ENCODE results near the gene PLAC1. TPM values are rescaled to one million over a fixed set of nuclear protein-coding genes. Genes with fewer than 3 reads are reported as not detected.
A peak's percentile ranks its signal among the peaks of the same experiment; 100 is the strongest.

Gene PLAC1
- total RNA-seq, 2 experiments from 2014 or later = not detected

DNA sequence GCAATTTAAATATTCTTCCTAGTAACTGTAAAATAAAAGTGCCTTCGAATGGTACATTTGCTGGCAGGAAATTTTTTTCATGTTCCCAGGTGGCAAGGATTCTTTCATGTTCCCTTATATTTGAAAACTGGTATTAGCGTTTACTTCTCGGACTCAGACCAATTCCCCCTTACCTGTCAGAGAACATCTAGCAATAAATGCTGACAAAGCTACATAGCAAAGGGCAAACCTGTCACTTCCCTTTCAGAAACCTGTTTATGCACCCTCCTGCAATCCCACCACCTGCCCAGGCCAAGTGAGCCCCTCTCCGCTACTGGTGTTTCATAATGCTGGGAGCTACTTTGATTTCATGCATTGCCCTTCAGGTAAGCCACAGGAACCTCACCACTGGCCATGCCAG, 100.1 kb downstream of the PLAC1 start:
- Mint-ChIP-seq H3K4me3 (no peak overlapping the region), H3K27me3 (ENCODE audit: low read depth) (peaks cover 22% of the 10 kb centered on the region), H3K27ac (no peak overlapping the region), H3K9me3 (no peaks in the 10 kb centered on the region), H3K36me3 (ENCODE audit: low read depth) (no peaks in the 10 kb centered on the region), H3K4me1 (ENCODE audit: low read depth) (no peaks in the 10 kb centered on the region)
- DNase-seq = no peak
- intact Hi-C loops (cut with micrococcal nuclease) = no loop called here
- CTCF ChIA-PET = no interaction called here

DNA sequence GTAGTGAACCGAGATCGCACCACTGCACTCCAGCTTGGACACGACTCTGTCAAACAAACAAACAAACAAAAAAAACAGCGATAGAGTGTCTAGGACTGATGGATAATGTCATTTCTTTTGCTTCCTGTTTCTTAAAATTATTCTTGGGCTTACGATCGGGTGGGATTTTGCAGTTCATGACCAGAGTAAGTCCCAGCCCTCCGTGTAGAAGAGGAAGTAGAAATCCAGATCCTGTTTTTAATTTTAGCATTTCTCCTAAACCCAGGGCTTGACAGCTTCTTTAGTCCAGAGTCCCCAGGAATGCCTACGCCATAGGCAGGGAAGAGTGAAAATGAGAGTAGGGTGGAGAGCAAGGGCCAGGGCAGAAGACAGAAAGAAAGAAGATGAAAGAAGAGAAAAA, 104.0 kb downstream of the PLAC1 start:
- CTCF ChIA-PET = no interaction called here
- no peaks in the 10 kb centered on the region for H3K36me3 Mint-ChIP-seq (ENCODE audit: low read depth)
- peaks cover 7% of the 10 kb centered on the region for H3K4me1 Mint-ChIP-seq (ENCODE audit: low read depth)
- no peak overlapping the region for H3K27ac Mint-ChIP-seq
- intact Hi-C loops (cut with micrococcal nuclease) = no loop called here
- H3K4me3 Mint-ChIP-seq = no peak overlapping the region
- DNase-seq = no peak
- peaks cover 36% of the 10 kb centered on the region for H3K27me3 Mint-ChIP-seq (ENCODE audit: low read depth)
- no peaks in the 10 kb centered on the region for H3K9me3 Mint-ChIP-seq

DNA sequence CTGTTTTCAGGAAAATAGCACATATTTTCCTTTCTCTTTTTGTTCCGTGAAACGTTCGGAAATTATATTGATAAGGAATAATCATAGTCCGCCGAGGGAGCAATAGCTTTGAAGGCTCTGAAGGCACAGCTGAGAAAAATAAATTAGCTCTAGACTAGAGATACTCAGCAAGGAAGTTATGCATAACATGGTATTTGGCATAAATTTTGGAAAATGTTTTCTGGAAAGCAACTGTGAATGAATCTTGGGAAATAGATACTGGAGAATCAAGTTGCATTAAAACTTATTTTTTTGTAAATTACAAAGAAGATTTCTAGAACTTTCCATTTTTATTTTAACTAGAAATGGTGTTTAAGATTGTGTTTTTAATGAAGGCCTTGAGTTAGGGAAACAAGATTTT, 105.9 kb downstream of the PLAC1 start:
- DNase-seq = no peak
- H3K9me3 Mint-ChIP-seq = no peaks in the 10 kb centered on the region
- H3K27ac Mint-ChIP-seq = no peak overlapping the region
- no peaks in the 10 kb centered on the region for H3K36me3 Mint-ChIP-seq (ENCODE audit: low read depth)
- no peak overlapping the region for H3K4me3 Mint-ChIP-seq
- intact Hi-C loops (cut with micrococcal nuclease) = no loop called here
- CTCF ChIA-PET = no interaction called here
- H3K27me3 Mint-ChIP-seq (ENCODE audit: low read depth) = peaks cover 56% of the 10 kb centered on the region
- peaks cover 20% of the 10 kb centered on the region for H3K4me1 Mint-ChIP-seq (ENCODE audit: low read depth)

DNA sequence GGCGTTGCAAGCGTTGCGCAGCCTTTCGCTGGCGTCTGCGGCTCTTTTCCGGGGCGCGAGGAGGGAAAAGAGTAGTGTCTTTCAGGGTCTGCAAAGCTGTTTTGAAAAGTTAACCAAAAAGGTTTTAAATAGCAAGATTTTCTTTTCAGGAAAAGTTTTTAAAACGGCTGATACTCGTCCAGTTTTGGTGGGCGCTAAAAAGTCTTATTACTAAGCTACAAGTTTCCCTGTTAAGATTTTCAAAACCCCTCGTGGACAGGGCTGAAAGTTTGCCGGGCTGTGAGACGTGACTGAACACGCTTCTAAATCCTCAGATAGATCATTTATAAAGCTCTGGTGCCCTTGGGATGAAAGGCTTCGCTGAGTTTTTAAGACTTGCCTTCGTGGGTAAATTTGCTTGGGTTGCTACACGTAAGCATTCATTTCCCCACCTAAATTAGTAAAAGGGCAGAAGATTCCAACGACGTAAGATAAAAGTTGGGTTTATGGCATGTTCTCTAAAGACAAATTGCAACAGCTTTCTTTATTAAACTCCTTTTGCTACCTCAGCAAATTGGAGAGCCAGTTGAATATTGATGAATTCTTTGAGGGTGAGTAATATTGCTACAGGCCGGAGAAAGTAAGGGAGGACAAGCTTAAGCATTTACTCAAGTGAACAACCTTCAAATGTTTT, 106.8 kb downstream of the PLAC1 start:
- DNase-seq = no peak
- intact Hi-C loops (cut with micrococcal nuclease) = no loop called here
- H3K27ac Mint-ChIP-seq = no peak overlapping the region
- peaks cover 20% of the 10 kb centered on the region for H3K4me1 Mint-ChIP-seq (ENCODE audit: low read depth)
- H3K36me3 Mint-ChIP-seq (ENCODE audit: low read depth) = no peaks in the 10 kb centered on the region
- CTCF ChIA-PET = no interaction called here
- peaks cover 61% of the 10 kb centered on the region for H3K27me3 Mint-ChIP-seq (ENCODE audit: low read depth)
- H3K9me3 Mint-ChIP-seq = no peaks in the 10 kb centered on the region
- peak overlapping the region; percentile 29 for H3K4me3 Mint-ChIP-seq

DNA sequence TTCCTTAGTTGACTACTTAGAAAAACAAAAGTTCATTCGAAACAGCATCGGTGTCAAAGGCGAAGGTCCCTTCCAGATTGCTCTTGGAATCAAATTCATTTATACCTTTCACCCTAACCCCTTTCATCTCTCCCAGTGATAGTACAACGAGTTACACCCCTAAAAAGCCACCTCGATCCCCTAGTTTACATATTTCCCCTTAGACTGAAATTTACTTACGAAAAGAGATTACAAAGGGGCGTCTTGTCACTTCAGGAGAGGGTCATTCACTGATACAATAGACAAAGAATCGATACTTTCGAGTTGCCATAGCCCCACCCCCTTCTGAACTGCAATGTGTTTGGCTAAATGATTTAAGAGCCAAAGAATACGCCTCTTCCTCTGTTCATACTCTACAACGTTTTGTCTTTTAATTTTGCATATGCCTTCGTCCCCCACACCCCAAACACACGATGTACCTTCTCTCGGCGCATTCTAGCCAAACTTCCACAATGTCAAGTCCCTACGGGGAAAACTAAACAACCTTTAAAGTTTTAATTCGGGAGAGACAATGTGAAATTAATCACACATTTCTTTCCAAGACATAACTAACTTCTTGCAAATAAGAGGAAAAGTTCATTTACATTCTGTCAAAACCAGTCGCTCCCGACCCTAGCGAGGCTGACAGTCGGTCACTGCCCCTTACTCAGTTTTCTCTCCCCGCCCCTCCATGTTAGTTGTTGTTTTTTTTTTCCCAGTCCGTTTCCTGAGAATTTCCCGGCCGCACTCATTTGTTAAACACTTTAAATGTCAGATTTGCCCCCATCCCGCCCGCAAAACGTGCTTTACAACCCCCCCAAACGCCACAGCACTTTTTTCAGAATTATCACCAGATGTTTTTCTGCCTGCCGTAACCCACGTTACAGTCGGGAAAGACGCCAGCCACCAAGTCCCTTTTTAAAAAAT, 109.7 kb downstream of the PLAC1 start:
- CTCF ChIA-PET = no interaction called here
- intact Hi-C loops (cut with micrococcal nuclease) = no loop called here
- DNase-seq = peak; percentile 5
- Mint-ChIP-seq H3K36me3 (ENCODE audit: low read depth) (no peaks in the 10 kb centered on the region), H3K9me3 (no peaks in the 10 kb centered on the region), H3K4me1 (ENCODE audit: low read depth) (peaks cover 20% of the 10 kb centered on the region), H3K27ac (no peak overlapping the region), H3K4me3 (peak overlapping the region; percentile 82), H3K27me3 (ENCODE audit: low read depth) (peaks cover 59% of the 10 kb centered on the region)

DNA sequence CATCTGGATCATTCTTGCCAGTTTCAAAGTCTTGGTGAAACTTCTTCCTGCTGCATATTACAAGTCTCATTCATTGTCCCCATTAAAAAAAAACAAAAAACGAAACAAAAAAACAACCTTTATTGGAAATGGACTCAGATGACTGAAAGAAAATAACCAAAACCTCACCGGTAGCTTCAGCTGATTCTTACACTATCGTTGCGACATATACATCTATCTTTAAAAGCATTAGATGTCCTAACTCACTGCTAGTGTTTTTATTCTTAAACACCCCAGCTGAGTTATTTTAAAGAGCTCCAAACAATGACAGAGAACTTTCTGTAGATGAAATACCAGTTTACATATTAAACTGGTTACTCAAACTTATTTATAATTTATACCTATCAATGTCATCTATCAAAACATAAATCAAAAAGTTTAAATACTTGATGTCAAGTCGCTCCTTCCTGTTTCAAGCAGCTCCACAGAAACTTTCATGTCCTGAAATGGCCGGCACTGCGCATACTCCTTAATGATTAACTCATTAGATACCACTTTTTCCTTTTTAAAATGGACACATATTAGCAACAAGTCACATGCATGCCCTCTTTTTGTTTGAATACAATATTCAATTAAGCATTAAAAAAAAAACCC, 111.1 kb downstream of the PLAC1 start:
- peaks cover 21% of the 10 kb centered on the region for H3K4me1 Mint-ChIP-seq (ENCODE audit: low read depth)
- no peaks in the 10 kb centered on the region for H3K36me3 Mint-ChIP-seq (ENCODE audit: low read depth)
- peaks cover 60% of the 10 kb centered on the region for H3K27me3 Mint-ChIP-seq (ENCODE audit: low read depth)
- no peak overlapping the region for H3K4me3 Mint-ChIP-seq
- H3K9me3 Mint-ChIP-seq = no peaks in the 10 kb centered on the region
- no peak for DNase-seq
- intact Hi-C loops (cut with micrococcal nuclease) = no loop called here
- CTCF ChIA-PET = interaction anchor here (0.7 kb wide), 1 partner anchor 164 kb away, joined by 3 read pairs; no protein-coding TSS in a partner anchor
- no peak overlapping the region for H3K27ac Mint-ChIP-seq

DNA sequence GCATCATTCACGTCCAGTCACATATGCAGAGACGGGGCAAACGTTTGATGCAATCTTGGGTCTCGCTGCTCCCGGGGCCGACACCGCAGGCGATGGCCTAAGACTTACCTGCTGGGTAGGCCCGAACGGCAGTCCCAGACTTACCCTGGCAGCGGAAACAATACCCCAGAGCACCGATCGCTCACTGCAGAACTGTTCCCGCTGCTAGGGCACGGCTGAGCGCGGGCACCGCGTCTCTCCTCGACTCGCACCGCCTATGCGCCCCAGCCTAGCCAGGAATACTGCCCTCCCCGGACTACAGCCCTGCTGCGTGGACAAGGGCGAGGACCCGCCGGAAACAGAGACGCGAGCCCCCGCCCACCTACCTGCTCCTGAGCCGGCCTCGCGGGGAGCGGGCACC, 112.1 kb downstream of the PLAC1 start:
- Mint-ChIP-seq H3K4me3 (no peak overlapping the region), H3K27ac (no peak overlapping the region), H3K9me3 (no peaks in the 10 kb centered on the region), H3K27me3 (ENCODE audit: low read depth) (peaks cover 51% of the 10 kb centered on the region), H3K36me3 (ENCODE audit: low read depth) (no peaks in the 10 kb centered on the region), H3K4me1 (ENCODE audit: low read depth) (peaks cover 21% of the 10 kb centered on the region)
- DNase-seq = no peak
- intact Hi-C loops (cut with micrococcal nuclease) = no loop called here
- CTCF ChIA-PET = no interaction called here

DNA sequence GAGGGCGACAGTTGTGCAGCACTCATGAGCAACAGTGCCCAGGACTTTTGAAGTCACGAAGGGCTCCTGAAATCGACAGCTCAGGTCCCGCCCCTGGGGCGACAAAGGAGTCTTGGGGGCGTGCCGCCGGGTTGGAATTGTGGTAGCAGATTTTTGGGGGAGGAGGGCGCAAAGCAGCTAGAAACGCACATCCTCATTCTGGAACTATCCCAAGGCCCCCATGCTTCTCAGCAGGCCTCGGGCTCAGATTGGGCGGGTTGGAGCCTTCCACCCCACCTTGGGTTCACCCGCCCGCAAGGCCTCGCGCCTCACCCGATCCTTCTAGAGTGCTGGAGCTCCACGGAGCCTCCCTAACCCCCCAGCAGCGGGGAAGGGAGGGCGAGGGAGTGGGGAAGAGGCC, 112.8 kb downstream of the PLAC1 start:
- H3K9me3 Mint-ChIP-seq = no peaks in the 10 kb centered on the region
- no peak for DNase-seq
- H3K36me3 Mint-ChIP-seq (ENCODE audit: low read depth) = no peaks in the 10 kb centered on the region
- H3K27me3 Mint-ChIP-seq (ENCODE audit: low read depth) = peaks cover 46% of the 10 kb centered on the region
- no peak overlapping the region for H3K4me3 Mint-ChIP-seq
- CTCF ChIA-PET = no interaction called here
- intact Hi-C loops (cut with micrococcal nuclease) = no loop called here
- H3K27ac Mint-ChIP-seq = no peak overlapping the region
- H3K4me1 Mint-ChIP-seq (ENCODE audit: low read depth) = peaks cover 20% of the 10 kb centered on the region

DNA sequence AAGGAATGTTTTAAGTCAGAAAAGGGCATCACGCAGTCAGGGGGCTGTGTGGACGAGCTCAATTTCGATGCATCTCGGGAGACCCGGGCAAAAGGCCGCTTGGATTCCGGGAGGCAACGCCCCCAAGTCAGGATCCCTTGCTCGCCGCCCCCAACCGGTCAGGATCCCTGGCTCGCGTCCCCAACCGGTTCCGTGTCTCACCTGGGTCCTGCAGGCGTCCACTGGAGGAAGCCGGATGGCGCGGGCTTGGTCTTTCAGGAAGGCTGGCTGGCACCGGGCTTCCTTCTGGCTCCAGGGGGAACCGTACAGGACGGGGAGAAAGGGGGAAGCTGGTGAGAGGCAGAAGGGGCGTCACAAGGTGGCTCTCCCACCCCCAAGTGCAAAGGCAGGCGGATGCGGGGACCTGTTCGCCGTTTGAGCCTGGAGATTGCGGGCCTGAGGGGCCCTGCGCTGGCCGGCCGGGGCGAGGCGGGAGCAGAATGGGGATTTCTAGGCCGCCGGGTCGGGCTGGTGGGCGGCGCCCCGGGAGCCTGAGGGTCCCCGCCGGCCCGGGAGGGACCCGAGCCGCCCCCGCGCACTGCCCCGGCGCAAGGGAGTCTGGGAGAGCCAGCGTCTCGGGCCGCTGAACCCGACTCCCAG, 113.6 kb downstream of the PLAC1 start:
- Mint-ChIP-seq H3K27me3 (ENCODE audit: low read depth) (peaks cover 41% of the 10 kb centered on the region), H3K4me3 (no peak overlapping the region), H3K27ac (no peak overlapping the region), H3K4me1 (ENCODE audit: low read depth) (peaks cover 14% of the 10 kb centered on the region), H3K9me3 (no peaks in the 10 kb centered on the region), H3K36me3 (ENCODE audit: low read depth) (no peaks in the 10 kb centered on the region)
- CTCF ChIA-PET = no interaction called here
- intact Hi-C loops (cut with micrococcal nuclease) = no loop called here
- DNase-seq = no peak

DNA sequence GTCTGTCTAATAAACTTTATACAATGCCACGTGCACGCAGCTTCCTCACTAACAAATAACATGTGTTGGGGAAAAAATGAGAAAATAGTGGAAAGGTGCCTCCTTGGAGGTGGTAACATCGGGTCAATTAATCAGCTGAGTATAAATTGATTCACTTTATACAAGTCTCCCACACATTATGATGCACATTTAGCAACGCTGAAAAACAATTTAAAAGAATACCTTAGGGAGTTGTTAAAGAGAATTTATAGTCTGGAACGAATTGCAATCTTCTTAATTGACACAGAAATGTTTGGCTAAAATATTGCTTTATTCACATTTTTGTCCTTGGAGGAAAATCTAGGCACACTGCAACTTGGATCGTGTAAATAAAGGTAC, 114.1 kb downstream of the PLAC1 start:
- no peak for DNase-seq
- H3K27ac Mint-ChIP-seq = no peak overlapping the region
- peaks cover 39% of the 10 kb centered on the region for H3K27me3 Mint-ChIP-seq (ENCODE audit: low read depth)
- H3K36me3 Mint-ChIP-seq (ENCODE audit: low read depth) = no peaks in the 10 kb centered on the region
- intact Hi-C loops (cut with micrococcal nuclease) = no loop called here
- CTCF ChIA-PET = no interaction called here
- H3K4me1 Mint-ChIP-seq (ENCODE audit: low read depth) = peaks cover 13% of the 10 kb centered on the region
- no peaks in the 10 kb centered on the region for H3K9me3 Mint-ChIP-seq
- H3K4me3 Mint-ChIP-seq = no peak overlapping the region

DNA sequence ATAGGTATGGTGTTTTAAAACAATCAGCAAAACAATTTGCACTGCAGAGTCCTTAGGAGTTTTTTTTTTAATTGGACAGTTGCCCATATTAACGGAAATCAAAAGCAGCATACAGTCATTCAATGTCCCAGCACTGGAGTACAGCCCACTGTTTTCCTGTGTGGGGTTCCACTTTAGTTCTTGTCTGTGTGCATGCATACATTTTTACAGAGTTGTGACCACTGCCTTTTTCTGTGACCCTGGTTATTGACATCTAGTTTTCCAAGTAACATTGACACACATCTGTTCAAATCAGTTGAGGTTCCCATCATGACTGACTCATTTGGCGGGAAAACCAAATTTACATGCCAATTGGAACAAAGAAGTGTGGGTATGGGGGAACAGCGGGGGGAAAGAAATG, 115.0 kb downstream of the PLAC1 start:
- H3K4me1 Mint-ChIP-seq (ENCODE audit: low read depth) = peaks cover 5% of the 10 kb centered on the region
- no peak overlapping the region for H3K27ac Mint-ChIP-seq
- H3K36me3 Mint-ChIP-seq (ENCODE audit: low read depth) = no peaks in the 10 kb centered on the region
- intact Hi-C loops (cut with micrococcal nuclease) = no loop called here
- peaks cover 31% of the 10 kb centered on the region for H3K27me3 Mint-ChIP-seq (ENCODE audit: low read depth)
- no peak overlapping the region for H3K4me3 Mint-ChIP-seq
- CTCF ChIA-PET = no interaction called here
- no peak for DNase-seq
- no peaks in the 10 kb centered on the region for H3K9me3 Mint-ChIP-seq

DNA sequence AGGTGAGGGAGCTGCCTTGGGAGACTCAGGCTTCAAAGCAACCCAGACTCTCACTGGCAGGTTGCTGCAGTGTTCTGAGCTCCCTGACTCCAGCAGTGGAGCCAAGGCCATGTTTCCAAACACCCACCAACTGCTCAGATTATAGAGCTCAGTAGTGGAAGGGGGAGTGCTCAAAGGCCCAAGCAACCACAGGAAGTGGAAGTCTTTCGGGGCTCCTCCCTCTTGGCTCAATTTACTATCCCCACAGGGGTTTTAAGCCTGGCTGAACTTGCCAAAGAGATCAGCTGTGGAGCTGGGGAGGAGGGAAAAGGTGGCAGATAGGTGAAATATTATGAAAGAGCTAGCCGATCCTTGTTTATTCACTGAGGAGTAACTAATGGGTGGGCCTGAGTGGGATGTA, 115.8 kb downstream of the PLAC1 start:
- CTCF ChIA-PET = no interaction called here
- Mint-ChIP-seq H3K27me3 (ENCODE audit: low read depth) (peaks cover 23% of the 10 kb centered on the region), H3K27ac (no peak overlapping the region), H3K9me3 (no peaks in the 10 kb centered on the region), H3K4me1 (ENCODE audit: low read depth) (peaks cover 1% of the 10 kb centered on the region), H3K36me3 (ENCODE audit: low read depth) (no peaks in the 10 kb centered on the region), H3K4me3 (no peak overlapping the region)
- no peak for DNase-seq
- intact Hi-C loops (cut with micrococcal nuclease) = no loop called here

All from activated naive CD4-positive, alpha-beta T cell treated with anti-CD3 and anti-CD28 coated beads for 36 hours (primary cell).